HEK293 (cell line): ENCODE data around the gene OXGR1.

Experiments
- CTCF ChIA-PET: fragments of 350-600 bp; formaldehyde crosslinking; extraction: SDS; loops from one replicate; lab custom pipeline; 2021; ENCODE audit warnings: antibody characterized with exemption; lab: Yijun Ruan, JAX
- POLR2A ChIA-PET: fragments of 300-600 bp; formaldehyde crosslinking; extraction: SDS; loops from one replicate; lab custom pipeline; 2020; ENCODE audit warnings: antibody characterized with exemption, inconsistent platforms; lab: Yijun Ruan, JAX
- H3K27ac ChIP-seq: fragments of 200-500 bp; sonication (Bioruptor generic); 2 replicates; pipeline ENCODE4 v1.5.1; 2014; ENCODE audit warnings: low read depth, low read length, control low read depth, inconsistent platforms; ENCODE audit errors: extremely low read depth
- H3K36me3 ChIP-seq, 2 experiments: fragments of 200-500 bp in 1 of 2; sonication (Bioruptor generic) in 1 of 2; 1 replicate in 1 of 2; 2 replicates in 1 of 2; pipeline ENCODE4 v1.5.1; 2014 to 2017; ENCODE audit warnings: inconsistent platforms in 2 of 2, low read length in 2 of 2; ENCODE audit not compliant: control insufficient read depth in 2 of 2, insufficient read depth in 1 of 2
- H3K4me1 ChIP-seq: fragments of 200-500 bp; sonication (Bioruptor generic); 2 replicates; pipeline ENCODE4 v1.5.1; 2014; ENCODE audit warnings: mild to moderate bottlenecking, low read length, inconsistent platforms; ENCODE audit not compliant: control insufficient read depth, insufficient read depth
- H3K4me3 ChIP-seq: 2 replicates; pipeline ENCODE4 v1.5.1; 2011; ENCODE audit warnings: low read depth, mild to moderate bottlenecking, control low read depth, low read length, moderate library complexity
- H3K9me3 ChIP-seq: fragments of 200-500 bp; sonication (Bioruptor generic); 2 replicates; pipeline ENCODE4 v1.5.1; 2014; ENCODE audit warnings: low read depth, low read length, inconsistent platforms; ENCODE audit not compliant: control insufficient read depth, insufficient read depth
- BCL11B ChIP-seq: fragments of 450-650 bp; formaldehyde crosslinking; IDR thresholded peaks from 2 replicates; pipeline ENCODE4 v1.5.1; 2016; ENCODE audit warnings: low read depth, missing biosample characterization, missing genetic modification characterization
- GFI1B ChIP-seq: fragments of 450-650 bp; formaldehyde crosslinking; IDR thresholded peaks from 2 replicates; pipeline ENCODE4 v1.5.1; 2016; ENCODE audit warnings: missing biosample characterization, missing genetic modification characterization
- KLF9 ChIP-seq: fragments of 450-650 bp; formaldehyde crosslinking; IDR thresholded peaks from 2 replicates; pipeline ENCODE4 v1.5.1; 2016; ENCODE audit warnings: missing biosample characterization, missing genetic modification characterization, low read depth
- SP2 ChIP-seq: fragments of 450-650 bp; formaldehyde crosslinking; IDR thresholded peaks from 2 replicates; pipeline ENCODE4 v1.5.1; 2016; ENCODE audit warnings: missing biosample characterization, missing genetic modification characterization
- TSHZ1 ChIP-seq: fragments of 450-650 bp; formaldehyde crosslinking; IDR thresholded peaks from 2 replicates; pipeline ENCODE4 v1.5.1; 2016; ENCODE audit warnings: missing biosample characterization, missing genetic modification characterization, borderline replicate concordance
- ZBTB21 ChIP-seq: fragments of 450-650 bp; formaldehyde crosslinking; IDR thresholded peaks from 2 replicates; pipeline ENCODE4 v1.5.1; 2017; ENCODE audit warnings: missing biosample characterization, missing genetic modification characterization
- ZBTB48 ChIP-seq: fragments of 450-650 bp; formaldehyde crosslinking; IDR thresholded peaks from 2 replicates; pipeline ENCODE4 v1.5.1; 2016; ENCODE audit warnings: missing biosample characterization, missing genetic modification characterization
- ZBTB7A ChIP-seq: fragments of 450-650 bp; formaldehyde crosslinking; IDR thresholded peaks from 2 replicates; pipeline ENCODE4 v1.5.1; 2016; ENCODE audit warnings: low read depth, missing biosample characterization, missing genetic modification characterization
- ZFP3 ChIP-seq: fragments of 450-650 bp; formaldehyde crosslinking; IDR thresholded peaks from 2 replicates; pipeline ENCODE4 v1.5.1; 2016; ENCODE audit warnings: low read depth, missing biosample characterization, missing genetic modification characterization
- ZNF121 ChIP-seq: fragments of 450-650 bp; formaldehyde crosslinking; IDR thresholded peaks from 2 replicates; pipeline ENCODE4 v1.5.1; 2016; ENCODE audit warnings: missing biosample characterization, missing genetic modification characterization
- ZNF26 ChIP-seq: fragments of 450-650 bp; formaldehyde crosslinking; IDR thresholded peaks from 2 replicates; pipeline ENCODE4 v1.5.1; 2016; ENCODE audit warnings: missing biosample characterization, missing genetic modification characterization
- ZNF274 ChIP-seq, 2 experiments: fragments of 200-500 bp in 1 of 2; fragments of 450-650 bp in 1 of 2; sonication (Bioruptor generic) in 1 of 2; formaldehyde crosslinking in 1 of 2; IDR thresholded peaks; 2 replicates each; pipeline versions ENCODE4 v1.5.1 to v1.6.1; 2014 to 2016; ENCODE audit warnings: borderline replicate concordance in 1 of 2, inconsistent platforms in 1 of 2, low read length in 1 of 2, missing biosample characterization in 1 of 2, missing genetic modification characterization in 1 of 2
- ZNF280C ChIP-seq: fragments of 450-650 bp; formaldehyde crosslinking; IDR thresholded peaks from 2 replicates; pipeline ENCODE4 v1.5.1; 2016; ENCODE audit warnings: missing biosample characterization, missing genetic modification characterization
- ZNF292 ChIP-seq: fragments of 450-650 bp; formaldehyde crosslinking; IDR thresholded peaks from 2 replicates; pipeline ENCODE4 v1.5.1; 2016; ENCODE audit warnings: low read depth, missing biosample characterization, missing genetic modification characterization, borderline replicate concordance
- ZNF354C ChIP-seq: fragments of 450-650 bp; formaldehyde crosslinking; IDR thresholded peaks from 2 replicates; pipeline ENCODE4 v1.5.1; 2016; ENCODE audit warnings: missing biosample characterization, missing genetic modification characterization, low read depth, borderline replicate concordance
- ZNF362 ChIP-seq: fragments of 450-650 bp; formaldehyde crosslinking; IDR thresholded peaks from 2 replicates; pipeline ENCODE4 v1.5.1; 2016; ENCODE audit warnings: missing biosample characterization, missing genetic modification characterization
- ZNF416 ChIP-seq: fragments of 450-650 bp; formaldehyde crosslinking; IDR thresholded peaks from 2 replicates; pipeline ENCODE4 v1.5.1; 2016; ENCODE audit warnings: missing biosample characterization, missing genetic modification characterization
- ZNF423 ChIP-seq: fragments of 450-650 bp; formaldehyde crosslinking; IDR thresholded peaks from 2 replicates; pipeline ENCODE4 v1.5.1; 2016; ENCODE audit warnings: missing biosample characterization, missing genetic modification characterization
- ZNF548 ChIP-seq: fragments of 450-650 bp; formaldehyde crosslinking; IDR thresholded peaks from 2 replicates; pipeline ENCODE4 v1.5.1; 2016; ENCODE audit warnings: missing biosample characterization, missing genetic modification characterization
- ZNF580 ChIP-seq: fragments of 450-650 bp; formaldehyde crosslinking; IDR thresholded peaks from 2 replicates; pipeline ENCODE4 v1.5.1; 2016; ENCODE audit warnings: missing biosample characterization, missing genetic modification characterization
- ZNF621 ChIP-seq: fragments of 450-650 bp; formaldehyde crosslinking; IDR thresholded peaks from 2 replicates; pipeline ENCODE4 v1.5.1; 2017; ENCODE audit warnings: missing biosample characterization, missing genetic modification characterization
- ZSCAN4 ChIP-seq: fragments of 450-650 bp; formaldehyde crosslinking; IDR thresholded peaks from 2 replicates; pipeline ENCODE4 v1.5.1; 2017; ENCODE audit warnings: missing biosample characterization, missing genetic modification characterization
- ZXDB ChIP-seq: fragments of 450-650 bp; formaldehyde crosslinking; IDR thresholded peaks from 2 replicates; pipeline ENCODE4 v1.5.1; 2016; ENCODE audit warnings: missing biosample characterization, missing genetic modification characterization

The OXGR1 gene

GRCh38 chr13:97008643-97009042 lies 14.4 kb upstream of the OXGR1 start:
- no peak overlapping the region for H3K27ac ChIP-seq
- CTCF ChIA-PET, result interaction anchor here (0.7 to 0.9 kb wide), 2 partner anchors 10 to 215 kb away, joined by 3 read pairs; no protein-coding TSS in a partner anchor
- H3K9me3 ChIP-seq, result no peaks in the 10 kb centered on the region
- POLR2A ChIA-PET, result no interaction called here
- TF ChIP-seq ZNF416 (tag by site-specific recombination) (no peak), ZNF121 (tag by site-specific recombination) (no peak), SP2 (tag by site-specific recombination) (no peak), BCL11B (tag by site-specific recombination) (no peak), ZNF292 (tag by site-specific recombination) (no peak), ZXDB (no peak), ZNF280C (no peak), ZNF26 (tag by site-specific recombination) (no peak), ZNF621 (tag by site-specific recombination) (no peak), ZNF354C (tag by site-specific recombination) (no peak), ZBTB7A (no peak), ZBTB21 (no peak), GFI1B (tag by site-specific recombination) (no peak), ZNF580 (tag by site-specific recombination) (no peak)
- H3K36me3 ChIP-seq, result no peaks in the 10 kb centered on the region
- H3K4me1 ChIP-seq, result no peaks in the 10 kb centered on the region
- H3K4me3 ChIP-seq, result no peak overlapping the region

- TF ChIP-seq KLF9 (tag by site-specific recombination), result no peak
- no peak for TF ChIP-seq ZBTB48 (tag by site-specific recombination)
- TF ChIP-seq ZNF423 (tag by site-specific recombination), result no peak
- TF ChIP-seq ZNF274 (IDR thresholded peaks at IDR 0.05; ENCODE audit: low read length), result no peak
- TF ChIP-seq ZNF274 (tag by site-specific recombination; IDR thresholded peaks at IDR 0.05; ENCODE audit: borderline replicate concordance), result no peak
- TF ChIP-seq BCL11B (tag by site-specific recombination), result no peak
- TF ChIP-seq ZNF548 (tag by site-specific recombination), result no peak
- TF ChIP-seq TSHZ1 (tag by site-specific recombination), result no peak
- TF ChIP-seq ZFP3 (tag by site-specific recombination), result no peak
- no peak for TF ChIP-seq ZNF292 (tag by site-specific recombination)
- TF ChIP-seq ZSCAN4, result no peak
- TF ChIP-seq ZNF354C (tag by site-specific recombination), result no peak
- TF ChIP-seq ZNF362 (tag by site-specific recombination), result no peak
- ChIA-PET POLR2A (no interaction called here), CTCF (interaction anchor here (0.5 to 2.2 kb wide), 3 partner anchors 12 to 794 kb away, joined by 4 to 14 read pairs (median 4); no protein-coding TSS in a partner anchor)
- Histone ChIP-seq H3K4me3 (no peak overlapping the region), H3K9me3 (no peaks in the 10 kb centered on the region), H3K27ac (no peak overlapping the region), H3K36me3 (no peaks in the 10 kb centered on the region), H3K4me1 (no peaks in the 10 kb centered on the region)
Measured at GRCh38 chr13:97005625-97006262, 11.5 kb upstream of the OXGR1 start.
